ENCODE measurements around the gene GOLGA6L2.
"Not testable (repeated sequence)": the region's sequence is repeated elsewhere in the genome, so short reads cannot be mapped to it uniquely, and the experiment has no call there.

GOLGA6L2 gene

GRCh38 chr15:23399207-23399606, 47.8 kb downstream of the GOLGA6L2 start:
- H3K23ac ChIP-seq (ENCODE audit: low read length in 2 of 2): not testable (repeated sequence)
- 69% methylated on average over 5 of the region's 5 CpGs for WGBS

GRCh38 chr15:23398357-23398756, 48.7 kb downstream of the GOLGA6L2 start:
- H3K79me1 ChIP-seq (replicated peaks; ENCODE audit: low read length, poor library complexity, severe bottlenecking); H3K9me3 ChIP-seq (ENCODE audit: control insufficient read depth, low read length); H2AFZ ChIP-seq (ENCODE audit: low read depth, low read length); H2BK5ac ChIP-seq (ENCODE audit: low read depth, low read length, poor library complexity, severe bottlenecking); H4K91ac ChIP-seq (ENCODE audit: low read length); H3K4me2 ChIP-seq (ENCODE audit: low read length, poor library complexity, severe bottlenecking); H3K4me1 ChIP-seq (ENCODE audit: control insufficient read depth, insufficient read depth, low read depth, low read length); H2BK15ac ChIP-seq (ENCODE audit: low read depth, poor library complexity, severe bottlenecking); H3K4ac ChIP-seq (ENCODE audit: low read depth in 1 of 2, low read length in 2 of 2); H4K8ac ChIP-seq (ENCODE audit: low read length); H3K4me3 ChIP-seq (ENCODE audit: insufficient read depth in 1 of 2, low read depth in 1 of 2, low read length in 2 of 2); H3K18ac ChIP-seq (ENCODE audit: low read depth in 1 of 2, low read length in 2 of 2); H2AK5ac ChIP-seq (ENCODE audit: low read length, severe bottlenecking); H3K23ac ChIP-seq (ENCODE audit: low read length in 2 of 2); H3K27ac ChIP-seq (ENCODE audit: low read length, poor library complexity, severe bottlenecking); H3K9ac ChIP-seq (ENCODE audit: low read length); H2BK12ac ChIP-seq (ENCODE audit: low read length in 2 of 2); H3K14ac ChIP-seq (ENCODE audit: low read length in 2 of 2); H2BK120ac ChIP-seq (ENCODE audit: low read depth, low read length); H3K36me3 ChIP-seq (ENCODE audit: control insufficient read depth in 1 of 2, insufficient read depth in 2 of 2, low read depth in 1 of 2, low read length in 2 of 2); DNase-seq: not testable (repeated sequence)
- WGBS: 100% methylated on average over 4 of the region's 4 CpGs
- peaks cover 0 to 18% of the 10 kb centered on the region in 2 experiments for H3K27me3 ChIP-seq (ENCODE audit: control insufficient read depth in 1 of 2, insufficient read depth in 1 of 2, low read length in 2 of 2)

More at GRCh38 chr15:23399207-23399606, 47.8 kb downstream of the GOLGA6L2 start:
- H3K18ac ChIP-seq (ENCODE audit: low read depth in 1 of 2, low read length in 2 of 2); H3K4me2 ChIP-seq (ENCODE audit: low read length, poor library complexity, severe bottlenecking); H3K27ac ChIP-seq (ENCODE audit: low read length, poor library complexity, severe bottlenecking); H3K9me3 ChIP-seq (ENCODE audit: control insufficient read depth, low read length); H3K4me3 ChIP-seq (ENCODE audit: insufficient read depth in 1 of 2, low read depth in 1 of 2, low read length in 2 of 2); H2BK12ac ChIP-seq (ENCODE audit: low read length in 2 of 2); H3K14ac ChIP-seq (ENCODE audit: low read length in 2 of 2); H3K4ac ChIP-seq (ENCODE audit: low read depth in 1 of 2, low read length in 2 of 2); H2AK5ac ChIP-seq (ENCODE audit: low read length, severe bottlenecking); H3K36me3 ChIP-seq (ENCODE audit: control insufficient read depth in 1 of 2, insufficient read depth in 2 of 2, low read depth in 1 of 2, low read length in 2 of 2); H4K8ac ChIP-seq (ENCODE audit: low read length); DNase-seq; H2BK120ac ChIP-seq (ENCODE audit: low read depth, low read length); H3K79me1 ChIP-seq (replicated peaks; ENCODE audit: low read length, poor library complexity, severe bottlenecking); H3K4me1 ChIP-seq (ENCODE audit: control insufficient read depth, insufficient read depth, low read depth, low read length); H2AFZ ChIP-seq (ENCODE audit: low read depth, low read length); H3K9ac ChIP-seq (ENCODE audit: low read length); H2BK5ac ChIP-seq (ENCODE audit: low read depth, low read length, poor library complexity, severe bottlenecking); H2BK15ac ChIP-seq (ENCODE audit: low read depth, poor library complexity, severe bottlenecking); H4K91ac ChIP-seq (ENCODE audit: low read length): not testable (repeated sequence)
- H3K27me3 ChIP-seq (ENCODE audit: control insufficient read depth in 1 of 2, insufficient read depth in 1 of 2, low read length in 2 of 2): peaks cover 0 to 22% of the 10 kb centered on the region in 2 experiments

- Histone ChIP-seq H3K4me2 (ENCODE audit: low read length, poor library complexity, severe bottlenecking) (no peak overlapping the region), H4K91ac (ENCODE audit: low read length) (no peak overlapping the region), H2BK5ac (ENCODE audit: low read depth, low read length, poor library complexity, severe bottlenecking) (no peak overlapping the region), H3K79me1 (replicated peaks; ENCODE audit: low read length, poor library complexity, severe bottlenecking) (no peaks in the 10 kb centered on the region), H3K4me1 (ENCODE audit: control insufficient read depth, insufficient read depth, low read depth, low read length) (no peaks in the 10 kb centered on the region), H2BK15ac (ENCODE audit: low read depth, poor library complexity, severe bottlenecking) (no peak overlapping the region), H3K36me3 (ENCODE audit: control insufficient read depth in 1 of 2, insufficient read depth in 2 of 2, low read depth in 1 of 2, low read length in 2 of 2) (no peaks in the 10 kb centered on the region), H3K9me3 (ENCODE audit: control insufficient read depth, low read length) (no peaks in the 10 kb centered on the region), H3K9ac (ENCODE audit: low read length) (no peak overlapping the region), H3K4me3 (ENCODE audit: insufficient read depth in 1 of 2, low read depth in 1 of 2, low read length in 2 of 2) (no peak overlapping the region), H3K23ac (ENCODE audit: low read length in 2 of 2) (no peak overlapping the region), H2BK12ac (ENCODE audit: low read length in 2 of 2) (no peak overlapping the region), H3K18ac (ENCODE audit: low read depth in 1 of 2, low read length in 2 of 2) (no peak overlapping the region), H2AFZ (ENCODE audit: low read depth, low read length) (no peak overlapping the region), H2AK5ac (ENCODE audit: low read length, severe bottlenecking) (no peak overlapping the region), H3K27ac (ENCODE audit: low read length, poor library complexity, severe bottlenecking) (no peak overlapping the region), H2BK120ac (ENCODE audit: low read depth, low read length) (no peak overlapping the region), H4K8ac (ENCODE audit: low read length) (no peak overlapping the region), H3K14ac (ENCODE audit: low read length in 2 of 2) (no peak overlapping the region), H3K4ac (ENCODE audit: low read depth in 1 of 2, low read length in 2 of 2) (no peak overlapping the region), H3K27me3 (ENCODE audit: control insufficient read depth in 1 of 2, insufficient read depth in 1 of 2, low read length in 2 of 2) (peaks cover 0 to 14% of the 10 kb centered on the region in 2 experiments)
- WGBS: 90% methylated on average over 7 of the region's 7 CpGs
- DNase-seq: no peak
Observed at GRCh38 chr15:23397779-23398178, 49.3 kb downstream of the GOLGA6L2 start.

GRCh38 chr15:23395832-23396231, 51.2 kb downstream of the GOLGA6L2 start:
- no peak overlapping the region for H3K18ac ChIP-seq (ENCODE audit: low read depth in 1 of 2, low read length in 2 of 2)
- H2AK5ac ChIP-seq (ENCODE audit: low read length, severe bottlenecking): no peak overlapping the region
- H2BK120ac ChIP-seq (ENCODE audit: low read depth, low read length): no peak overlapping the region
- no peaks in the 10 kb centered on the region for H3K4me1 ChIP-seq (ENCODE audit: control insufficient read depth, insufficient read depth, low read depth, low read length)
- no peak overlapping the region for H3K9ac ChIP-seq (ENCODE audit: low read length)
- H3K36me3 ChIP-seq (ENCODE audit: control insufficient read depth in 1 of 2, insufficient read depth in 2 of 2, low read depth in 1 of 2, low read length in 2 of 2): no peaks in the 10 kb centered on the region
- H2AFZ ChIP-seq (ENCODE audit: low read depth, low read length): no peak overlapping the region
- no peak overlapping the region for H2BK15ac ChIP-seq (ENCODE audit: low read depth, poor library complexity, severe bottlenecking)
- H3K23ac ChIP-seq (ENCODE audit: low read length in 2 of 2): no peak overlapping the region
- H3K4me2 ChIP-seq (ENCODE audit: low read length, poor library complexity, severe bottlenecking): no peak overlapping the region
- DNase-seq: no peak
- H3K14ac ChIP-seq (ENCODE audit: low read length in 2 of 2): no peak overlapping the region
- peaks cover 0 to 7% of the 10 kb centered on the region in 2 experiments for H3K27me3 ChIP-seq (ENCODE audit: control insufficient read depth in 1 of 2, insufficient read depth in 1 of 2, low read length in 2 of 2)
- WGBS: 75% methylated on average over 3 of the region's 5 CpGs
- no peak overlapping the region for H2BK12ac ChIP-seq (ENCODE audit: low read length in 2 of 2)
- H4K8ac ChIP-seq (ENCODE audit: low read length): no peak overlapping the region
- H4K91ac ChIP-seq (ENCODE audit: low read length): no peak overlapping the region
- H3K9me3 ChIP-seq (ENCODE audit: control insufficient read depth, low read length): no peaks in the 10 kb centered on the region
- no peaks in the 10 kb centered on the region for H3K79me1 ChIP-seq (replicated peaks; ENCODE audit: low read length, poor library complexity, severe bottlenecking)
- no peak overlapping the region for H3K4ac ChIP-seq (ENCODE audit: low read depth in 1 of 2, low read length in 2 of 2)
- no peak overlapping the region for H3K4me3 ChIP-seq (ENCODE audit: insufficient read depth in 1 of 2, low read depth in 1 of 2, low read length in 2 of 2)
- H2BK5ac ChIP-seq (ENCODE audit: low read depth, low read length, poor library complexity, severe bottlenecking): no peak overlapping the region
- no peak overlapping the region for H3K27ac ChIP-seq (ENCODE audit: low read length, poor library complexity, severe bottlenecking)

All from mesenchymal stem cell (in vitro differentiated cells and primary cell).